Uterus (tissue), 2 donors: ENCODE results near the gene FXYD4.
A peak's percentile ranks its signal among the peaks of the same experiment; 100 is the strongest.

ENCODE experiments used
- POLR2A ChIP-seq, 2 donors: fragments of 450-650 bp; IDR thresholded peaks; one replicate each; pipeline ENCODE4 v1.6.1; 2016; ENCODE audit warnings: antibody characterized with exemption in 2 of 2, mild to moderate bottlenecking in 1 of 2, moderate library complexity in 1 of 2
- TF ChIP-seq, protein P1 (sequence below), 4 experiments: fragments of 200-600 bp in 2 of 4; fragments of 450-650 bp in 2 of 4; sonication (generic) in 2 of 4; IDR thresholded peaks; one replicate each; pipeline ENCODE4 v1.5.1; 2016 to 2019; ENCODE audit warnings: antibody characterized with exemption in 4 of 4, mild to moderate bottlenecking in 2 of 4, moderate library complexity in 1 of 4

GRCh38 chr10:43396928-43397624 lies 25.6 kb downstream of the FXYD4 start:
- TF ChIP-seq, protein P1, sequence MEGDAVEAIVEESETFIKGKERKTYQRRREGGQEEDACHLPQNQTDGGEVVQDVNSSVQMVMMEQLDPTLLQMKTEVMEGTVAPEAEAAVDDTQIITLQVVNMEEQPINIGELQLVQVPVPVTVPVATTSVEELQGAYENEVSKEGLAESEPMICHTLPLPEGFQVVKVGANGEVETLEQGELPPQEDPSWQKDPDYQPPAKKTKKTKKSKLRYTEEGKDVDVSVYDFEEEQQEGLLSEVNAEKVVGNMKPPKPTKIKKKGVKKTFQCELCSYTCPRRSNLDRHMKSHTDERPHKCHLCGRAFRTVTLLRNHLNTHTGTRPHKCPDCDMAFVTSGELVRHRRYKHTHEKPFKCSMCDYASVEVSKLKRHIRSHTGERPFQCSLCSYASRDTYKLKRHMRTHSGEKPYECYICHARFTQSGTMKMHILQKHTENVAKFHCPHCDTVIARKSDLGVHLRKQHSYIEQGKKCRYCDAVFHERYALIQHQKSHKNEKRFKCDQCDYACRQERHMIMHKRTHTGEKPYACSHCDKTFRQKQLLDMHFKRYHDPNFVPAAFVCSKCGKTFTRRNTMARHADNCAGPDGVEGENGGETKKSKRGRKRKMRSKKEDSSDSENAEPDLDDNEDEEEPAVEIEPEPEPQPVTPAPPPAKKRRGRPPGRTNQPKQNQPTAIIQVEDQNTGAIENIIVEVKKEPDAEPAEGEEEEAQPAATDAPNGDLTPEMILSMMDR (IDR thresholded peaks at IDR 0.05): no peak
- TF ChIP-seq POLR2A (IDR thresholded peaks at IDR 0.05): peak; percentile 28 to 53
